HCT116 (cell line): ENCODE results near the gene TCOF1.

ENCODE experiments used
- CEBPB ChIP-seq: IDR thresholded peaks from 2 replicates; pipeline ENCODE4 v1.6.1; 2012; ENCODE audit warnings: low read depth
- CTCF ChIP-seq, 3 experiments: fragments of 200-600 bp in 1 of 3; sonication (generic) in 1 of 3; IDR thresholded peaks in 2 of 3; conservative IDR thresholded peaks in 1 of 3; 2 replicates each; pipeline ENCODE4 v1.5.1; 2012 to 2017; ENCODE audit warnings: low read depth in 2 of 3, low read length in 2 of 3, antibody characterized with exemption in 1 of 3, borderline replicate concordance in 1 of 3, control low read depth in 1 of 3, mild to moderate bottlenecking in 1 of 3, mixed read lengths in 1 of 3, mixed run types in 1 of 3, moderate library complexity in 1 of 3; ENCODE audit not compliant: insufficient read depth in 1 of 3
- EZH2phosphoT487 ChIP-seq: fragments of 200-600 bp; IDR thresholded peaks from 2 replicates; pipeline ENCODE4 v1.6.1; 2018; ENCODE audit warnings: antibody characterized with exemption, borderline replicate concordance
- FOSL1 ChIP-seq: IDR thresholded peaks from 2 replicates; pipeline ENCODE4 v1.6.1; 2012; ENCODE audit warnings: low read depth
- MAX ChIP-seq: IDR thresholded peaks from 2 replicates; pipeline ENCODE4 v1.6.1; 2012
- POLR2A ChIP-seq: IDR thresholded peaks from 2 replicates; pipeline ENCODE4 v1.7.0; 2011; ENCODE audit warnings: borderline replicate concordance; ENCODE audit not compliant: insufficient read depth, insufficient read length; ENCODE audit errors: extremely low read depth
- RAD21 ChIP-seq: IDR thresholded peaks from 2 replicates; pipeline ENCODE4 v1.6.1; 2012; ENCODE audit warnings: low read depth, mild to moderate bottlenecking
- REST ChIP-seq: IDR thresholded peaks from 2 replicates; pipeline ENCODE4 v1.6.1; 2012; ENCODE audit warnings: low read depth
- SP1 ChIP-seq: IDR thresholded peaks from 2 replicates; pipeline ENCODE4 v1.6.1; 2012; ENCODE audit warnings: low read depth
- TCF7L2 ChIP-seq: IDR thresholded peaks from 2 replicates; pipeline ENCODE4 v1.7.0; 2011; ENCODE audit warnings: borderline replicate concordance, inconsistent platforms; ENCODE audit not compliant: insufficient read depth, insufficient read length; ENCODE audit errors: extremely low read depth

- TF ChIP-seq FOSL1: no peak
- no peak for TF ChIP-seq REST
- no peak for TF ChIP-seq POLR2A
- no peak for TF ChIP-seq CEBPB
- peak; percentile 98 for TF ChIP-seq RAD21
- TF ChIP-seq CTCF (IDR thresholded peaks at IDR 0.05 in 2 of 3, conservative IDR thresholded peaks at IDR 0.05 in 1 of 3; ENCODE audit: borderline replicate concordance in 1 of 3, insufficient read depth in 1 of 3, low read depth in 2 of 3, low read length in 2 of 3): peak; percentile 59 to 97 (median 75)
- no peak for TF ChIP-seq TCF7L2
- TF ChIP-seq EZH2phosphoT487: no peak
- no peak for TF ChIP-seq SP1
- no peak for TF ChIP-seq MAX
These were observed 6.8 kb upstream of the TCOF1 start for GRCh38 chr5:150350524-150351344.
